Measurements from ENCODE around the gene HRCT1. TPM values are rescaled to one million over a fixed set of nuclear protein-coding genes. Genes with fewer than 3 reads are reported as not detected.
A peak's percentile ranks its signal among the peaks of the same experiment; 100 is the strongest.

The HRCT1 gene
- polyA plus RNA-seq, 3 donors: not detected

DNA sequence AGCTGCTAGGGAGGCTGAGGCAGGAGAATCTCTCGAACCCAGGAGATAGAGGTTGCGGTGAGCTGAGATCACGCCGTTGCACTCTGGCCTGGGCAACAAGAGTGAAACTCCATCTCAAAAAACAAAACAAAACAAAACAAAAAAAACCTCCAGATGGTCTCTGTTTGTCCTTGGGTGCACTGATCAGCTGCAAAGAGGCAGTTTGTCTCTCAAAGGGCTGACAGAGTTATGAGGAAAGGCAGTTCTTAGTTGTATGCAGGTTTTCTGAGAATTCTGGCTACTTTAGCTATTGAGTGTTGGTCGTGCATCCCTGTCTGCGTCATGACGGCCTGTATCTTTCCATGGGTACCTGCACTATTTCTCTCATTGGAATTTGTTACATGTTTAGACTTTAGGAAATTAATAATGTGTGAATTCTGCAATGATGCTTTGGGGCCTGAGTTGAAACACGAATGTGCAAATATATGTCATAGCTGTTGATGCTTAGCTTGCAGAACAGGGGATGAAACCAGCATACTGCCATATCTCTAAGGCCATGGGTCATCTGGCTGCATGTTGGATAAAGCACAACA is 33.8 kb downstream of the HRCT1 start:
- H3K4me3 Mint-ChIP-seq: no peak overlapping the region
- peaks cover 16% of the 10 kb centered on the region for H3K4me1 Mint-ChIP-seq

DNA sequence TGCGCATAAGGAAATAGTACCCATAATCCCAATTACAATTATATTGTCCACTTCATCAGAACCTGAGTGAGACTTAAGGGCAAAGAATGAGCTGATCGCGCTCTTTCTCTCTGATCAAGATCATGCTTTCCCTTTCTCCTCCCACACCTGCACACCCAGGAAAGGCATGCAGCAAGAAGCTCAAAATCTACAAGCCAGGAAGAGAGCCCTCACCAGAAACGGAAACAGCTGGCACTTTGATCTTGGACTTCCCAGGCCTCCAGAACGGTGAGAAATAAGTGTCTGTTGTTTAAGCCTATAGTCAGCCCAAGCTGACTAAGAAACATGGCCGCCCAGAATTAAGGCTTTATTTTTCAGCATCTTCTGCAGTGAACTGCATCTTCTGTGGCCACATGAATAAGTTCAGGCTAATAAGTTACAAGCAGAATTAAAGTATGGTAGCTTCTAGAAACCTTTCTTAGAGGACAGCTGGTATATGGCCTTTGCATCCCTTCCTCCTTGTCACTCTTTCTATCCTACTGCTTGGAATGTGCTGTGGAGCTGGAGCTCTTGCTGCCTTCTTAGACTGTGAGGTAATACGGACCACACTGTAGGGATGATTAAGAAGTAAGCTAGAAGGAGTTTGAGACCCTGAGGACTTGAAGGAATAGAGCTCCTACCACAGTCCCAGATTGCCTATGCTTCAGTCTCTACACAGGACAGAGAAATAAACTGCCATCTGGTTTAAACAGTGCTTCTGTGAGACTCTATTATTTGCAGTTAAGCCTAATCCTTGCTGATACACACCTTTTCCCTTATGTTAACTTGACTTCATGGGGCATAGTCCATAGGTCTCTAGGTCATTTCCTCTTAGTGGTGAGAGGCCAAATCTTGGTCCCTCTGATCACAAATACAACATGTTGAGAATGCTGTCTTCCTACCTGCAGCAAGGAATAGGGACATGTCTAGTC is 34.7 kb downstream of the HRCT1 start:
- Histone ChIP-seq H4K20me1 (ENCODE audit: insufficient read depth, low read length) (no peaks in the 10 kb centered on the region), H3K27me3 (ENCODE audit: control insufficient read depth in 2 of 2, insufficient read depth in 2 of 2, low read length in 2 of 2) (no peaks in the 10 kb centered on the region), H3K79me2 (ENCODE audit: insufficient read depth, low read length) (no peaks in the 10 kb centered on the region), H3K9ac (ENCODE audit: insufficient read depth, low read length, poor library complexity, severe bottlenecking) (no peak overlapping the region), H3K36me3 (replicated peaks in 1 of 2; ENCODE audit: control insufficient read depth in 1 of 2, insufficient read depth in 2 of 2, low read length in 2 of 2) (no peaks in the 10 kb centered on the region), H3K4me1 (ENCODE audit: control insufficient read depth in 1 of 2, insufficient read depth in 2 of 2, low read length in 2 of 2) (peaks cover 8 to 12% of the 10 kb centered on the region in 2 donors), H3K4me2 (replicated peaks; ENCODE audit: extremely low read depth, low read length, poor library complexity, severe bottlenecking) (no peak overlapping the region), H3K4me3 (replicated peaks in 1 of 3; ENCODE audit: low read depth in 2 of 3, low read length in 3 of 3) (no peak overlapping the region), H2AFZ (ENCODE audit: insufficient read depth, low read depth, low read length, poor library complexity, severe bottlenecking) (no peak overlapping the region), H3K27ac (ENCODE audit: low read depth in 1 of 2, low read length in 2 of 2) (no peak overlapping the region), H3K9me3 (replicated peaks in 1 of 2; ENCODE audit: control insufficient read depth in 1 of 2, insufficient read depth in 1 of 2, low read length in 2 of 2) (no peaks in the 10 kb centered on the region)
- H3K4me3 Mint-ChIP-seq: no peak overlapping the region
- peaks cover 18% of the 10 kb centered on the region for H3K4me1 Mint-ChIP-seq
- 75% methylated on average over 5 of the region's 7 CpGs for WGBS (ENCODE audit: insufficient coverage)
- peaks cover 0 to 3% (median 1%) of the 10 kb centered on the region in 3 donors for H3K27me3 Mint-ChIP-seq (ENCODE audit: low read depth in 3 of 3)
- H3K36me3 Mint-ChIP-seq: no peaks in the 10 kb centered on the region
- peaks cover 0 to 5% (median 2%) of the 10 kb centered on the region in 7 donors for H3K9me3 Mint-ChIP-seq
- intact Hi-C loops (cut with micrococcal nuclease): no loop called here
- no peak for DNase-seq
- TF ChIP-seq, protein P1, sequence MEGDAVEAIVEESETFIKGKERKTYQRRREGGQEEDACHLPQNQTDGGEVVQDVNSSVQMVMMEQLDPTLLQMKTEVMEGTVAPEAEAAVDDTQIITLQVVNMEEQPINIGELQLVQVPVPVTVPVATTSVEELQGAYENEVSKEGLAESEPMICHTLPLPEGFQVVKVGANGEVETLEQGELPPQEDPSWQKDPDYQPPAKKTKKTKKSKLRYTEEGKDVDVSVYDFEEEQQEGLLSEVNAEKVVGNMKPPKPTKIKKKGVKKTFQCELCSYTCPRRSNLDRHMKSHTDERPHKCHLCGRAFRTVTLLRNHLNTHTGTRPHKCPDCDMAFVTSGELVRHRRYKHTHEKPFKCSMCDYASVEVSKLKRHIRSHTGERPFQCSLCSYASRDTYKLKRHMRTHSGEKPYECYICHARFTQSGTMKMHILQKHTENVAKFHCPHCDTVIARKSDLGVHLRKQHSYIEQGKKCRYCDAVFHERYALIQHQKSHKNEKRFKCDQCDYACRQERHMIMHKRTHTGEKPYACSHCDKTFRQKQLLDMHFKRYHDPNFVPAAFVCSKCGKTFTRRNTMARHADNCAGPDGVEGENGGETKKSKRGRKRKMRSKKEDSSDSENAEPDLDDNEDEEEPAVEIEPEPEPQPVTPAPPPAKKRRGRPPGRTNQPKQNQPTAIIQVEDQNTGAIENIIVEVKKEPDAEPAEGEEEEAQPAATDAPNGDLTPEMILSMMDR (IDR thresholded peaks at IDR 0.05): no peak
- H3K27ac Mint-ChIP-seq: peak overlapping the region in 1 of 7 donors; percentile 7

More for the DNA sequence above, 33.8 kb downstream of the HRCT1 start:
- Mint-ChIP-seq H3K36me3 (no peaks in the 10 kb centered on the region), H3K27ac (no peak overlapping the region), H3K27me3 (ENCODE audit: low read depth in 3 of 3) (peaks cover 0 to 3% (median 1%) of the 10 kb centered on the region in 3 donors), H3K9me3 (peaks cover 0 to 5% (median 2%) of the 10 kb centered on the region in 7 donors)
- H3K9me3 ChIP-seq (replicated peaks in 1 of 2; ENCODE audit: control insufficient read depth in 1 of 2, insufficient read depth in 1 of 2, low read length in 2 of 2): no peaks in the 10 kb centered on the region
- no peak overlapping the region for H3K9ac ChIP-seq (ENCODE audit: insufficient read depth, low read length, poor library complexity, severe bottlenecking)
- H3K4me1 ChIP-seq (ENCODE audit: control insufficient read depth in 1 of 2, insufficient read depth in 2 of 2, low read length in 2 of 2): peaks cover 8 to 10% of the 10 kb centered on the region in 2 donors
- no peaks in the 10 kb centered on the region for H3K79me2 ChIP-seq (ENCODE audit: insufficient read depth, low read length)
- no peak overlapping the region for H2AFZ ChIP-seq (ENCODE audit: insufficient read depth, low read depth, low read length, poor library complexity, severe bottlenecking)
- TF ChIP-seq, protein P1 (IDR thresholded peaks at IDR 0.05): no peak
- H3K4me3 ChIP-seq (replicated peaks in 1 of 3; ENCODE audit: low read depth in 2 of 3, low read length in 3 of 3): no peak overlapping the region
- no peaks in the 10 kb centered on the region for H3K36me3 ChIP-seq (replicated peaks in 1 of 2; ENCODE audit: control insufficient read depth in 1 of 2, insufficient read depth in 2 of 2, low read length in 2 of 2)
- H3K27me3 ChIP-seq (ENCODE audit: control insufficient read depth in 2 of 2, insufficient read depth in 2 of 2, low read length in 2 of 2): no peaks in the 10 kb centered on the region
- no peak for DNase-seq
- H3K27ac ChIP-seq (ENCODE audit: low read depth in 1 of 2, low read length in 2 of 2): no peak overlapping the region
- no peaks in the 10 kb centered on the region for H4K20me1 ChIP-seq (ENCODE audit: insufficient read depth, low read length)
- H3K4me2 ChIP-seq (replicated peaks; ENCODE audit: extremely low read depth, low read length, poor library complexity, severe bottlenecking): no peak overlapping the region
- 91% methylated on average over 4 of the region's 8 CpGs for WGBS (ENCODE audit: insufficient coverage)
- intact Hi-C loops (cut with micrococcal nuclease): no loop called here

Data from CD14-positive monocyte (primary cell).